Stimulated activated CD4-positive, alpha-beta T cell treated with anti-CD3 and anti-CD28 coated beads, Interleukin-15, amount 100 ng/mL, for 1 hour (primary cell): ENCODE results near the gene LELP1.
"Not testable (repeated sequence)": the region's sequence is repeated elsewhere in the genome, so short reads cannot be mapped to it uniquely, and the experiment has no call there.

ENCODE experiments used
- DNase-seq, 2 donors: peaks; one replicate each; pipeline ENCODE4 v3.0.0-alpha.2; 2020; ENCODE audit warnings: low read depth in 1 of 2, low spot score in 1 of 2

Gene LELP1

DNA sequence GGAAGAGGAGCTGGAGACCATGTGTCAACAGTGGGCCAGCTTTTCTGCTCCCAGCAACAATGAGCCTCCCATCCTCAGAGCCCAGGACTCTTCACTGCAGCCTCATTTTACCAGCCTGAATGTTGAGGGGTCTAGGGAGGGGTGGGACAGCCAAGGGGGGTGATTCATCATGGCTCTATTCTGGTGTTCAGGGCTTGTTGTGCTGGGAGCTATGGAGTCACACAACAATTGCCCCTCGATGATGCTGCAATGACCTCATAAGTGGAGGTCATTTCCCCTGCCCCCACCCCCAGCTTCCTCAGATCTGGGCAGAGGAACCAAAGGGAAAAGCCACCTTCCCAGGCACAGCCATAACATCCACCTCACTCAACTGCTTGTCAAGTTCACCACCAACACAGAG, at the start of gene LELP1:
LELP1 (plus strand) TSS at position 301 of the 400 bp plus-strand sequence. CDS start 1,278 bp downstream, outside the sequence.
- DNase-seq: no peak

DNA sequence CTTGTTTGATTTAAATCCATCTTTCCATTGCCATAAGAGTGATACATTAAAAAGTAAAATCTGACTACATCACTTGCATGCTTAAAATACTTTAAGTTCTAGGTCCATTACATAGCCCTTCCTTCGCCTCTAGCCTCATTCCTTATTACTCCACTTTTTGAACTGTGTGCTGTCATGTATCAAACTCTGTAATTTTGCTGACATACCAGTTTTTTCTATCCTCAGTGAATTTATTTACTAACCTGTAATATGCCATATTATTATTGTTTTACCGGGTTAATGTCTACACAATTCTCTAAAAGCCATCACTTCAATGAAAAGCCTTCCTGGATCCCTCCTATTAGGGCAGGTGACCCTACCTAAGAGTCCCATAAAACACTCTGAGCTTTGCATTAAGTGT, 47.7 kb upstream of the LELP1 start:
- no peak for DNase-seq

DNA sequence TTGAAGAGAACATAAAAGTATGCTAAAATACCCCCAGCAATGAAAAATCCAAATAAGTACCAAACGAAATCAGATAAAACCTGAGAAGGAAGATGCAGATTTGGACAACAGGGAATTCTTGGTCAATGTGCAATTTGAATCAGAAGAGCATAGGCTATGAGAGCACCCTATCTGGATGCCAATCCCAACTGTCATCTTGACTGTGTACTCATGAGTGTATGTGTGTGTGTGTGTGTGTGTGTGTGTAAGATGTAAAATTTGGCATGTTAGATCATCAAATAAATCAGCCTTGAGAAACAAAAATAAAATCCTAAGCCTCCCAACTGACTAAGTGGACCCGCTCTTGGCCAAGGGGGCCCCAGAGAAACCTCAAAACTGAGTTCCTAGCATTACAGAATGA, 34.5 kb upstream of the LELP1 start:
- no peak for DNase-seq

- no peak for DNase-seq
Measured at GRCh38 chr1:153174624-153175023, 28.6 kb upstream of the LELP1 start.

GRCh38 chr1:153178922-153179321, 24.3 kb upstream of the LELP1 start:
- no peak for DNase-seq

DNA sequence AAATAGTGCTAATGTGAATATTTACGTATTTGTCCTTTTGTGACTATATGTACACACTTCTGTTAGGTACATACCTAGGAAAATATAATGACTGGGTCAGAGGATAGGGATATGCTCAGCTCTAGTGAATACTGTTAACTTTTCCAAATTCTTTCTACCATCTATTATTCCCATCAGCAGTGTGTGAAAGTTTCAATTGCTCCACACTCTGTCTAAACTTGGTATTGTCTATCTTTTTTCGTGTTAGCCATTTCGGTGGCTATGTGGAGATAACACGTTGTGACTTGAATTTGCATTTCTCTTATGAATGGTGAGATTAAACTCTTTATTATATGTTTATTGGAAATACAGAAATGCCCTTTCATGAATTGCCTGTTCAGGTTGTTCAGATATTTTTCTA, 22.7 kb upstream of the LELP1 start:
- DNase-seq: no peak

DNA sequence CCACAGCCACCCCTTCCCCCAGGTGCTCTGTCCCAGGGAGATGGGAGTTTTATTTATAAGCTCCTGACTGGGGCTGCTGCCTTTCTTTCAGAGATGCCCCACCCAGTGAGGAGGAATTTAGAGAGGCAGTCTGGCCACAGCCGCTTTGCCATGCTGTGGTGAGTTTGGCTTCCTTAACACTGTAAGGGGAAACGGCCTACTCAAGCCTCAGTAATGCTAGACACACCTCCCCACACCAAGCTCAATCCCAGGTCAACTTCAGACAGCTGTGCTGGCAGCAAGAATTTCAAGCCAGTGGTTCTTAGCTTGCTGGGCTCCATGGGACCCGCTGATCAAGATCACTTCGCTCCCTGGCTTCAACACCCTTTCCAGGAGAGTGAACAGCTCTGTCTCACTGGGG, 14.9 kb upstream of the LELP1 start:
- not testable (repeated sequence) for DNase-seq

GRCh38 chr1:153190373-153190772, 12.9 kb upstream of the LELP1 start:
- DNase-seq: no peak

- DNase-seq: no peak
Measured at GRCh38 chr1:153192697-153193096, 10.5 kb upstream of the LELP1 start.

DNA sequence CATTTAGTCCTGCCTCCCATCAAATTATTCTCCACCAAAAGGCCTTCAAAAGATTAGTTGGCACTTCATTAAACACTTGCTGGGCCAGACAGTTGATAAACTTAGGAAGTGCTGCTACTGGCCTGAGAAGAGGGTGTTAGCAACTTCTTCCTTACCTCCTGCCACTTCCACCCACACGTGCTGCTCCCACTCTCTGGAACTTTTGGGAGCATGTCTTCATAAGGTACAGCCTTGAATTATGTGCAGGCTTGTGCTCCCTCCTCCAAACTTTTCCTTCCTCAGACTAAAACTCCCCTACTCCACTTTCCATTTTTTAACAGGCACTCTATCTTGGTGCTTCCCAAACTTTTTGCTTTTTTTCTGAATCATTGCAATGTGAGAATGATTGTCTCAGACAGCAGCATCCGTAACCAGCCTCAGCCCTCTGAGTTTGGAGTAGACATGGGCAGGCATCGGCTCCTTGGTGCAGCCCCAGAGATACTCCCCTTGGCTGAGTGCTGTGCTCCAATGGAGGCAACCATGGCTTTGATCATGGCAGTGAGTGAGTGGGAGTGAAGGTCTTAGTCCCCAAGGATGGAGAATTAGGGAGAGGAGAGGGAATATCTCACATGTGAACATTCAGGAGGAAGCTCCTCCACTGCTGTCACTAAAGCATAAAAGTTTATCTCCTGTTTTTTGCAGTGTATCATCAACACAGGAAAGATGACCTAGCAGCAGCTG, 8.7 kb upstream of the LELP1 start:
- DNase-seq: no peak

DNA sequence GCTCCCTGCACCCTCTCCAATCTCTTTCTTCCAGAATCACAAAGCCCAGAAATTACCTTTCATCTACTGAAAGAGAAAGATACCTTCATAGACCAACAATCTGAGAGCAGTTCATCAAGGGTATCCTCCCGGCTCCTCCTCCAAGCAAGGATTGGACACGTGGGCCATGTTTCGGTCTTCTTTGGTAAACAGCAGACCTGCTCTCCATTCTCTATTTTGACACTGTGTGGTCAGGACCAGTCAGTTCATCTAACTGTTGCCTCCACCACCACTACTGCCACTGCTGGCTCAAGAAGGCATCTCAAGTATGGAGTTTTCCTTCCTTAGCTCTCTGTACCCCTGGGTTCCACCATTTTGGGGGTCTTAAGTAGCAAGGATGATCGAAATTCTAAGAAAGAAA, 8.0 kb upstream of the LELP1 start:
- DNase-seq: no peak

- DNase-seq: no peak
Measured at GRCh38 chr1:153202006-153202405, 1.2 kb upstream of the LELP1 start.

DNA sequence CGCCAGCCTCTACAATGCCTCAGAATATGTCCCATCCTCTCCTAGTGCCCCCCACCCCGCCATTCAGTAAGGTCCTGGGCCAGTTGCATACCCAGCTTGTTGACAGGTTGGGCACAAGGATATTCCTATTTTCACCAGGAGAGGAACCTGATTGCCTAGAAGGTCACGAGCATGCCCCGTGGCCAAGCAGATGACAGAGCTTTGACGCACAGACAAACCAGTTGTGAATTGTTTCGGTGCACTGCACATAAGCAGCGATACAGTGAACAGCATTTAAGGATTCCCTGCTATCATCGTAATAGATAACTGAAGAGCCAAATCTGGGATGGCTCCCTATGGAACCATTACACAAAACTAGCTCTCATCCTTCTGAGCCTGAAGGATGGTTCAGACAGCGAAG, 3.4 kb downstream of the LELP1 start:
- DNase-seq: no peak

DNA sequence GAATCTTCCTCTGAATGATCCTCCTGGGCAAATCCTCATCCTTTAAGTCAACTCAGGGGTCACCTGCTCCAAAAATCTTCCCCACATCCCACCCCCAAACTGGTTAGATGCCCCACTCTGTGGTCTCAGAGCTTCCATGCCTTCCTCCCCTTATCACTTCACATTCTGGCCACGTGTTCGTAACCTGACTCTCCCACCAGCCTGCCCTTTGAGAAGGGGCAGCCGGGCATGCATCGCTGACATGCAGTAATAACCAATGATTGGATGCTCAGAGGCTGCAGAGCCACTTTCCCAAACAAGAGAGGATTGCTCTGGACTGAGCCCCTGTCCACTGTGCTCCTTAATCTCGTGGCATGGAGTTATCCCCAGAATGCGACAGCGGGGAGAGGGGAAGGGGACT, 7.0 kb downstream of the LELP1 start:
- DNase-seq: no peak

- DNase-seq: no peak
Measured at GRCh38 chr1:153212201-153212600, 9.0 kb downstream of the LELP1 start.

GRCh38 chr1:153213519-153213918, 10.3 kb downstream of the LELP1 start:
- no peak for DNase-seq

DNA sequence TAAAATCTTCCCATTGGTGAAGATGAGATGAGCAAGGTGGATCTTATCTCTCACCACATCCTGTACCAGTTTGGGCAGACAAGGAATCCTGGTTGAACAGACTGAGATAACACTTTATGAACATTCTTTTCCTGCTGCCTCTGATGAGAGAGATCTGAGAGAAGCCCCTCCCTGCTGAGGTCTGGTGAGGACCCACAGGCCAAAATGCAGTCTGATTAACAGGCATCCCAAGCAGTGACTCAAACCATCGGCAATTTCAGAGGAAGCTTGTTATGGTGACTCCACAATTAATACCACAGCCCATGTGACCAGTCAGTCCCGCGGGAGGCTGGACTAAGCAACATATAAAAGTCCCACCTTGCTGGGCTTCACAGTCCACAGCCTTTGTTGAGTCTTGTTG, 14.0 kb downstream of the LELP1 start, which contains the start of gene PRR9:
PRR9 (plus strand) TSS at position 373 of the 400 bp plus-strand sequence. CDS start 561 bp downstream, outside the sequence.
- DNase-seq: no peak

DNA sequence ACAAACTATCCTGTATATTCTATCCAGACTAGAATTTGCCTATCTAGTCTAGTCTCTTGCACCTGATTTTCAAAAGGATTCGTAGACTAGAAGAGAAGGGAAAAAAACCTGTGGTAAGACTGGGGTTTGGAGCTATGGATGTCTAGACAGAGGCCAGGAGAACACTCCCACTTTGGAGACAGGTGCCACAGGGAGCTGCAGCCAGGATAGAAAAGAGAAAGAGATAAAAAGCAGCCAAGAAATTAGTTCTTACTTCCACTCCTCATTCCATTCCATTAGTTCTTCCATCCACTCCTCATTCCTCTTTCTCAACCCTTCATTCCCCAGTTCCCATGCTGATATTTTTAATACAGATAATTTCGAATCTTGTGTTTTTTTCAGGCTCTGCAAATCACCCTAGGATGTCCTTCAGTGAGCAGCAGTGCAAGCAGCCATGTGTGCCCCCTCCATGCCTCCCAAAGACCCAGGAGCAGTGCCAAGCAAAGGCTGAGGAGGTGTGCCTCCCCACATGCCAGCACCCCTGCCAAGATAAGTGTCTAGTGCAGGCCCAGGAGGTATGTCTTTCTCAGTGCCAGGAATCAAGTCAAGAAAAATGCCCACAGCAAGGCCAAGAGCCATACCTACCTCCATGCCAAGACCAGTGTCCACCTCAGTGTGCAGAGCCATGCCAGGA, 14.7 kb downstream of the LELP1 start:
- no peak for DNase-seq

- DNase-seq: no peak
Measured at GRCh38 chr1:153220606-153221303, 17.5 kb downstream of the LELP1 start.

GRCh38 chr1:153223040-153223891, 20.0 kb downstream of the LELP1 start:
- peak in 1 of 2 donors; percentile 23 for DNase-seq

DNA sequence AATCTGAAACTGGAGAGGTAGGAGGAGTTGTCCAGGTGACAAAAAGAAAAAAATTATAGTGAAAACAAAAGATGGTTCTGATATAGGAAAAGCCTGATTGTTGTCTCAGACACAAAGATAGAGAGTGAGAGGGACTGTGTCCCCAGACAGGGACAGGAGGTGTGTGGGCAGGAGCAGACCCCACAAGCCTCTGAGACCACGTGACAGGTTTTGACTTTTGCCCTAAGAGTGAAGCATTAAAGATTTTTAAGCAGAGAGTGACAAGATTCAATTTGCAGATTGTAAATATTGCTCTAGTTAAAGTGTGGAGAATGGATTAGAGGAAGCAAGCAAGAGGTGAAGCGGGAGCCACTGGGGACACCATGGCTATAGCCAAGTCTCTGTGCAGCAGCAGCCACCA, 24.6 kb downstream of the LELP1 start:
- DNase-seq: no peak
